ENCODE data around the gene ZNF529.

DNA sequence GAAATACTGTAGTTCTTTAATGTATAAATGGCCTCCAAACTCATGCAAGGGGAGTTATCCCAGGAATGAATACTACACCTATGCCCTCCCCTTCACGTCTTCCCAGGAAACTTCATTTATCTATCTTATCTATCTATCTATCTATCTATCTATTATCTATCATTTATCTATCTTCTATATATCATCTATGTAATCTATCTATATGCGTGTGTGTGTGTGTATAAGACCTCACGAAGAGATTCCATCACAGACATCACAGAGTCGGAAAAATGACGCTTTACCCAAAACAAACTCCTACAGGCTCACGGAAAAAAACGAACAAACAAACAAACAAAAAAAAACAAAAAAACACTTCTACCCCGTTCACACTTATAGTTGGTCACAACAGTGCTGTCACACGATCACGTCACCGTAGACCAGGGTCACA lies 486 bp downstream of the ZNF529 start:
- TF ChIP-seq, protein P1, sequence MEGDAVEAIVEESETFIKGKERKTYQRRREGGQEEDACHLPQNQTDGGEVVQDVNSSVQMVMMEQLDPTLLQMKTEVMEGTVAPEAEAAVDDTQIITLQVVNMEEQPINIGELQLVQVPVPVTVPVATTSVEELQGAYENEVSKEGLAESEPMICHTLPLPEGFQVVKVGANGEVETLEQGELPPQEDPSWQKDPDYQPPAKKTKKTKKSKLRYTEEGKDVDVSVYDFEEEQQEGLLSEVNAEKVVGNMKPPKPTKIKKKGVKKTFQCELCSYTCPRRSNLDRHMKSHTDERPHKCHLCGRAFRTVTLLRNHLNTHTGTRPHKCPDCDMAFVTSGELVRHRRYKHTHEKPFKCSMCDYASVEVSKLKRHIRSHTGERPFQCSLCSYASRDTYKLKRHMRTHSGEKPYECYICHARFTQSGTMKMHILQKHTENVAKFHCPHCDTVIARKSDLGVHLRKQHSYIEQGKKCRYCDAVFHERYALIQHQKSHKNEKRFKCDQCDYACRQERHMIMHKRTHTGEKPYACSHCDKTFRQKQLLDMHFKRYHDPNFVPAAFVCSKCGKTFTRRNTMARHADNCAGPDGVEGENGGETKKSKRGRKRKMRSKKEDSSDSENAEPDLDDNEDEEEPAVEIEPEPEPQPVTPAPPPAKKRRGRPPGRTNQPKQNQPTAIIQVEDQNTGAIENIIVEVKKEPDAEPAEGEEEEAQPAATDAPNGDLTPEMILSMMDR (IDR thresholded peaks at IDR 0.05) = no peak
- no peak for TF ChIP-seq POLR2A (IDR thresholded peaks at IDR 0.05)
